ENCODE data around the gene RAD18.
A peak's percentile ranks its signal among the peaks of the same experiment; 100 is the strongest.

The RAD18 gene

GRCh38 chr3:8990266-8991215 is 27.3 kb upstream of the RAD18 start:
- Mint-ChIP-seq H3K27ac (no peak overlapping the region), H3K27me3 (no peaks in the 10 kb centered on the region), H3K4me3 (no peak overlapping the region), H3K4me1 (ENCODE audit: low read depth) (no peaks in the 10 kb centered on the region), H3K9me3 (ENCODE audit: low read depth) (no peaks in the 10 kb centered on the region), H3K36me3 (no peaks in the 10 kb centered on the region)

DNA sequence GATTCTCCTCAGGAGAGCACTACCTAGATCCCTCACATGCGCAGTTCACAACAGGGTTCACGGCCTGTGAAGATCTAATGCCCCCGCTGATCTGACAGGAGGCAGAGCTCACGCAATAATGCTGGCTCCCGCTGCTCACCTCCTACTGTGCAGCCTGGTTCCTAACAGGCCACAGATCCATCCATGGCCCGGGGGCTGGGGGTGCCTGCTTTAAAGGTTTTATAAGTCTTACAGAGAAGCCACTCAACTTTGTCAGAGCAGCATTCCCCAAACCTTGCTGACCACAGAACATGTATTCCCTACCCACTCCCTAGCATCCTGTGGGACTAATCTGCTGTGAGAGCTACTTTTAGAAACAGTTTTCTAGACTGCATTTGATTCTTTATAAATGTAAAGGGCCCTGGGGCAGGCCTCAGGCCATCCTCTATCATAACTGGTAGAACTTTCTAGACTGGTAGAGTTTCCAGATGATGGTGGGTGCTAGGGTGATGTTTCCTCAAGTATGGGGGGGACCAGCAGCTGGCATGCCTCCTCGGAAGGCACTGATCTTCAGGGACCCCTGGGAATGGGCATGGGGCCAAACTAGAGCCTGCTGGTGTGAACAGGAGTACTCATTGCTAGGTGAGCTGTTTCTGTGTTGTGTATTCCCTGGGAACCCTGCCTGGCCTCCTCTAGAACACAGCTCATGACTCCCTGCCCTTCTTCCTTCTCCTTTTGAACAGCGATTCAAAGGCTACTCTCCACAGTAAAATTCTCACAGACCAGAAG is 25.7 kb upstream of the RAD18 start:
- Mint-ChIP-seq H3K27me3 (no peaks in the 10 kb centered on the region), H3K9me3 (ENCODE audit: low read depth) (no peaks in the 10 kb centered on the region), H3K4me1 (ENCODE audit: low read depth) (no peaks in the 10 kb centered on the region), H3K27ac (no peak overlapping the region), H3K4me3 (no peak overlapping the region), H3K36me3 (no peaks in the 10 kb centered on the region)

DNA sequence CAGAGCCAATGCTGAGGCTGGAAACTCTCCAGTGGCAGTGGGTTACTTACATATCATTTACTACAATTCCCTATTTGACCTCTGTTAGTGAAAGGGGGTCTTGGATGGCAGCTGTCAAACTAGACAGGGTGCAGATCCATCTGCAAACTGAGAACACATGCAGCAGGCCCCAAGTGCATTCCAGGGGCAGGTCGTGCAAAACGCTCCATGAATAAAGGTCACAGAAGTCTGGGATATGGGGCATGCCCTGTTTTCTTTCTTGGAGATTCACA is 25.0 kb upstream of the RAD18 start:
- Mint-ChIP-seq H3K27me3 (no peaks in the 10 kb centered on the region), H3K36me3 (no peaks in the 10 kb centered on the region), H3K27ac (no peak overlapping the region), H3K4me3 (no peak overlapping the region), H3K4me1 (ENCODE audit: low read depth) (no peaks in the 10 kb centered on the region), H3K9me3 (ENCODE audit: low read depth) (no peaks in the 10 kb centered on the region)

GRCh38 chr3:8987645-8988383 is 24.5 kb upstream of the RAD18 start:
- H3K4me3 Mint-ChIP-seq: peak overlapping the region; percentile 43
- H3K4me1 Mint-ChIP-seq (ENCODE audit: low read depth): no peaks in the 10 kb centered on the region
- H3K27me3 Mint-ChIP-seq: no peaks in the 10 kb centered on the region
- no peaks in the 10 kb centered on the region for H3K36me3 Mint-ChIP-seq
- H3K27ac Mint-ChIP-seq: no peak overlapping the region
- no peaks in the 10 kb centered on the region for H3K9me3 Mint-ChIP-seq (ENCODE audit: low read depth)

DNA sequence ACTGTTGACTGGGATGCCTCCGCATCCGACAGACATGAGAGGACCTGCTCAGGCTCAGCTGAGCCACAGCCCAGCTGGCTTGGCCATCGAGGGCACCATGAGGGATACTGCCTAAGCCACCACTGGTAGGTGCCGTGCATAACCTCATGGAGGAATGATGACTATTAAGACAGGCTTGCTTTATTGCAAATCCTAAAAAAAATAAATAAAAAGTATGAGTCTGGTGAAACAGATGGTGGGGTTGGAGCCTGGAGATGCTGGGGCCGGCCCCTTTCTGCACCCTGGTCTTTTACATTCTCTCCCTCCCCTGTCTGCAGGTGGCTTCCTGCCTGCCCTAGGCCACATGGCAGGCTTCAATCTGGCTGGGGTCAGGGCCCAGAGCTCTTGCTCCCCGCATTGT is 24.0 kb upstream of the RAD18 start:
- Mint-ChIP-seq H3K27me3 (no peaks in the 10 kb centered on the region), H3K36me3 (no peaks in the 10 kb centered on the region)

GRCh38 chr3:8986741-8987140 is 23.5 kb upstream of the RAD18 start:
- no peaks in the 10 kb centered on the region for H3K4me1 Mint-ChIP-seq (ENCODE audit: low read depth)
- H3K9me3 Mint-ChIP-seq (ENCODE audit: low read depth): no peaks in the 10 kb centered on the region
- no peak overlapping the region for H3K4me3 Mint-ChIP-seq
- H3K27ac Mint-ChIP-seq: no peak overlapping the region
- H3K36me3 Mint-ChIP-seq: no peaks in the 10 kb centered on the region
- no peaks in the 10 kb centered on the region for H3K27me3 Mint-ChIP-seq

More for the DNA sequence above, 24.0 kb upstream of the RAD18 start:
- Mint-ChIP-seq H3K9me3 (ENCODE audit: low read depth) (no peaks in the 10 kb centered on the region), H3K4me1 (ENCODE audit: low read depth) (no peaks in the 10 kb centered on the region), H3K4me3 (no peak overlapping the region), H3K27ac (no peak overlapping the region)

DNA sequence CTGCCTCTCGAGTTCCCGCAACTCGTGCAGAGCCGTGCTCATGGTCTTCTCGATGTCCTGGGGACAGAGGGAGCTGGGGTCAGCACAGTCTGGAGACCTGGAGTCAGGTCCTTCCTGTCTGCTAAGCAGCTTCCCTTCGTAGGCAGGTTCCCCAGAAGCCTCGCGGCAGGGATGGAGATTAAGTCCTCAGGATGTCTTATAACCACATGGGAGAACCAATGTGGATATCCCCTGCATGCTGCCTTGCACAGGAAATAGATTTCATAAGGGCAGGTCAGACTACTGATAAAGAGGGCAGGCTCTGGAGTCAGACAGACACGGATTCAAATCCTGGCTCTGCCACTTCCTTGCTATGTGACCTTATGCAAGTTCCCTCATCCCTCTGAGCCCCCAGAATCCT is 22.6 kb upstream of the RAD18 start:
- Mint-ChIP-seq H3K4me1 (ENCODE audit: low read depth) (no peaks in the 10 kb centered on the region), H3K27me3 (peaks cover 1% of the 10 kb centered on the region), H3K27ac (no peak overlapping the region), H3K36me3 (no peaks in the 10 kb centered on the region), H3K9me3 (ENCODE audit: low read depth) (no peaks in the 10 kb centered on the region), H3K4me3 (no peak overlapping the region)

- H3K4me1 Mint-ChIP-seq (ENCODE audit: low read depth): no peaks in the 10 kb centered on the region
- H3K9me3 Mint-ChIP-seq (ENCODE audit: low read depth): no peaks in the 10 kb centered on the region
- peaks cover 3% of the 10 kb centered on the region for H3K27me3 Mint-ChIP-seq
- H3K4me3 Mint-ChIP-seq: no peak overlapping the region
- no peak overlapping the region for H3K27ac Mint-ChIP-seq
- H3K36me3 Mint-ChIP-seq: no peaks in the 10 kb centered on the region
Observed at GRCh38 chr3:8985411-8985831, 22.1 kb upstream of the RAD18 start.

DNA sequence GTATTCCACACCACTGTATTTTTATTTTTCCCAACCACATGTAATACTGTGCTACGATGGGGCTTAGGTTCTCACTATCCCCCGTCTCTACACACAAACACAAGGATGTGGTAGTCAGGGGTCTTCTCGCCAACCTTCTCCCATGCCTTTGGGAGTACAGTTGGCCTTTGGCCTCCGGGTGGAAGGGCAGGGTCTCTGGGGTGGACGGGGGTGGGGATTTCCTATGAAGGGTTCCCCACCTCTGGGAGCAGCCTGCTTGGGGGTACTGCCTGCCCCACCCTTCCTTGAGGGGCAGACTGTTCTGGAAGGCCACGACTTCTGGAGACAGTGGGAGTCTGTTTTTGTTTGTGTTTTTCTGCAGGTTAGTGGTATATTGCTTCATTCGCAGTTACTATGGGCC is 21.3 kb upstream of the RAD18 start:
- Mint-ChIP-seq H3K27ac (no peak overlapping the region), H3K27me3 (peaks cover 3% of the 10 kb centered on the region), H3K4me1 (ENCODE audit: low read depth) (no peaks in the 10 kb centered on the region), H3K9me3 (ENCODE audit: low read depth) (no peaks in the 10 kb centered on the region), H3K4me3 (no peak overlapping the region), H3K36me3 (no peaks in the 10 kb centered on the region)

DNA sequence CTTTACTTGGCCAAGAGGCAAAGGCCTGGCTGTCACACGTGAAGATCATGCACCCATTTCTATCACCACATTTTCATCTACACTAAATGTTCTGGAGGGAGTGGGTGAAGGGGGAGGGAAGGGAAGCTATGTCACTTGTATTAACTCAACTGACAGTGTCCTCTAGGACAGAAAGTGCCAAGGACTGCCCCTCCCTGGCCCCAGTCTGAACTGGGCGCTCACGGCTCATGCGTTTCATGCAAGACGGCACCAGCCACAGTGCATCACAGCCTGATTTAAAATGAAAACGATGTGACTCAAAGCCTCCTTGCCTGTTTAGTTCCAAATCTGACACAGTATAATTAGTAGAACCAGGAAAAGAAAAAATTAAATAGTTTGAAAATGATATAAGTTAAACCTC is 20.8 kb upstream of the RAD18 start:
- Mint-ChIP-seq H3K36me3 (no peaks in the 10 kb centered on the region), H3K9me3 (ENCODE audit: low read depth) (no peaks in the 10 kb centered on the region), H3K27me3 (peaks cover 5% of the 10 kb centered on the region), H3K4me3 (no peak overlapping the region), H3K27ac (no peak overlapping the region), H3K4me1 (ENCODE audit: low read depth) (no peaks in the 10 kb centered on the region)

DNA sequence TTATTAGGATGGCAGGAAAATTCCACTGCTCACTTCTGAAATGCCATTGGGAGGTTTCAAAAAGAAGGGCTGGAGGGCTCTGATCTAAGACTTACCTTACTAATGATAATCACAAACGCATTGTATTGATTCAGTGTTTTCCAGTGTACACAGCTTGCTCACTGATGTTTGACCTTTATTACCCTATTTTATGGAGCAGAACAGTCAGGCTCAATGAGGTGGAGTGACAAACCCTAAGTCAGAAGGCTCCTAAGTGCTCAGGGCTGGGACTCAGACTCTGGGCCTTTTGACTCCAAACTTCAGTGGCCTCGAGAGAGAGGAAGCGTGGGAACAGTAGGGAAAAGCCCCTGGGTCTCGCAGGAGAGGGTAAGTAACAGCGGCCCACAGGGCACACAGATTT is 20.3 kb upstream of the RAD18 start:
- H3K4me3 Mint-ChIP-seq: no peak overlapping the region
- H3K4me1 Mint-ChIP-seq (ENCODE audit: low read depth): no peaks in the 10 kb centered on the region
- no peaks in the 10 kb centered on the region for H3K36me3 Mint-ChIP-seq
- H3K27ac Mint-ChIP-seq: no peak overlapping the region
- H3K9me3 Mint-ChIP-seq (ENCODE audit: low read depth): no peaks in the 10 kb centered on the region
- peaks cover 5% of the 10 kb centered on the region for H3K27me3 Mint-ChIP-seq

DNA sequence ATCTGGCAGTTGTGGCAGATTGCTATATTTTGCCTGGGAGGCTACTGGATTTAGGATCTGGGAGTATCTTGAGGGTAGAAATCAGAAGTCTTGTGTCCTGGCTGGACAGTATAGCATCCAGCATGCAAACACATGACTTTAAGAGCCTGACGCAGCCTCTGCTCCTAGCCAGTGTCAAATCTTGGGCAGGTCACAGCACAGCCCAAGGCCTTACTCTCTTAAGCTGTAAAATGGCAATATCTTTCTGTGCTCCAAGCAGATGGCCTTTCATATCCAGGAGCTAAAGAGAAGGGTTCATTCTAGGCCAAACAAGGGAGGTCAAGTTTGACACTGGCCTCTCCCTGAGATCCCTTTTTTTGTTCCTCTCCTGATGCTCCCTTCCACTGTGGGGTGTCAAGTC is 19.8 kb upstream of the RAD18 start:
- H3K4me1 Mint-ChIP-seq (ENCODE audit: low read depth): no peaks in the 10 kb centered on the region
- H3K4me3 Mint-ChIP-seq: no peak overlapping the region
- peaks cover 7% of the 10 kb centered on the region for H3K27me3 Mint-ChIP-seq
- H3K27ac Mint-ChIP-seq: no peak overlapping the region
- H3K9me3 Mint-ChIP-seq (ENCODE audit: low read depth): no peaks in the 10 kb centered on the region
- no peaks in the 10 kb centered on the region for H3K36me3 Mint-ChIP-seq

DNA sequence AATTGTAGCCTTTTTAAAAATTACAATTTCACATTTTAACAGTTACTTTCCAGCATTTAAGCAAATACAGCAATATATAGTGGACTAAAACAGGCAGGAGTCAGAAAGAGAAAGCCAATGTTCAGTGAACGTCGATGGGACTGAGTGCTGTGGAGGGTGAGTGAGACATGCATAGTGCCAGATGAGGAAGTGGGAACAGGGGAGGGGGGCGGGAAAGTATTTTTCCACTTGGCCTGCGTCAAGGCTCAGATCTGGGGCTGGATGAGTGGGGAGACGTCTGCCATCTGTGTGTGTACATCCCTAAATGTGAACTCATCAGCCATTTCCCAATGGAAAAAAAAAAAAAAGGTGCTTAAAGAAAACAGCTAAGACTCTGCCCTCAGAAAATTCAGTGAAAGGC is 19.2 kb upstream of the RAD18 start:
- no peak overlapping the region for H3K4me3 Mint-ChIP-seq
- H3K27me3 Mint-ChIP-seq: peaks cover 7% of the 10 kb centered on the region
- H3K4me1 Mint-ChIP-seq (ENCODE audit: low read depth): no peaks in the 10 kb centered on the region
- H3K9me3 Mint-ChIP-seq (ENCODE audit: low read depth): no peaks in the 10 kb centered on the region
- no peaks in the 10 kb centered on the region for H3K36me3 Mint-ChIP-seq
- H3K27ac Mint-ChIP-seq: no peak overlapping the region

GRCh38 chr3:8981700-8982099 is 18.4 kb upstream of the RAD18 start:
- Mint-ChIP-seq H3K27ac (no peak overlapping the region), H3K9me3 (ENCODE audit: low read depth) (no peaks in the 10 kb centered on the region), H3K27me3 (peaks cover 7% of the 10 kb centered on the region), H3K4me1 (ENCODE audit: low read depth) (no peaks in the 10 kb centered on the region), H3K4me3 (no peak overlapping the region), H3K36me3 (no peaks in the 10 kb centered on the region)

DNA sequence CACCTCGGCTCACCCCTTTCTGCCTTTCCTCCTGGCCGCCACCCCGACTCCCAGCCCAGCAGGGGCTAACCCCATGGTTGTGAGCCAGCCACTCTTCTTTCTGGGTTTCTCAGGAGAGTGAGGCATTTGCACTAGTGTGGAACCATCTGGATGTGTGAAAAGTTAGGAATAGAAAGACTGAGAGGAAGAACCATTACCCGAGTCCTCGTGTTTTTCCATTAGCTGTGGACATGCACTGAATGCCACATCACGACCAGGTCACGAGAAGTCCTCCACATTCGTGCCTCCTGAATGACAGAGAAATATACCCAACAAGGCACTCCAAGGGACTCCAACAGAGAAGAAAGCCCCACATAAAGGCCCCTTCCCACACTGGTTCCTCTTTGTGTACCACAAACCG is 18.0 kb upstream of the RAD18 start:
- Mint-ChIP-seq H3K36me3 (no peaks in the 10 kb centered on the region), H3K27ac (no peak overlapping the region), H3K4me1 (ENCODE audit: low read depth) (no peaks in the 10 kb centered on the region), H3K27me3 (peaks cover 7% of the 10 kb centered on the region), H3K9me3 (ENCODE audit: low read depth) (no peaks in the 10 kb centered on the region), H3K4me3 (no peak overlapping the region)
